ENCODE measurements around the gene SAMD13. TPM values are rescaled to one million over a fixed set of nuclear protein-coding genes. Genes with fewer than 3 reads are reported as not detected.

The SAMD13 gene
- total RNA-seq, 2 experiments from 2014 or later = 1.0 to 1.2 TPM

GRCh38 chr1:84301785-84302385 is 377 bp downstream of the SAMD13 start:
- Mint-ChIP-seq H3K27me3 (peaks cover 3% of the 10 kb centered on the region), H3K4me1 (peaks cover 43% of the 10 kb centered on the region), H3K36me3 (ENCODE audit: low read depth) (peaks cover 1% of the 10 kb centered on the region), H3K4me3 (peak overlapping the region; percentile 64), H3K9me3 (ENCODE audit: low read depth) (peaks cover 1% of the 10 kb centered on the region), H3K27ac (peak overlapping the region; percentile 17)
- POLR2A ChIA-PET = interaction anchor here (0.7 kb wide), 1 partner anchor 123 kb away, joined by 3 read pairs; no protein-coding TSS in a partner anchor
- ATAC-seq = peak; percentile 53
- intact Hi-C loops (cut with DNase I, micrococcal nuclease) = loop anchor here (1.0 to 10.0 kb wide), 5 partner anchors 133 to 450 kb away; partner anchors contain the start of gene CTBS (in 1 of the 2)
- CTCF ChIA-PET = interaction anchor here (0.6 to 2.1 kb wide), 9 partner anchors 9 to 256 kb away, joined by 3 to 7 read pairs (median 3); partner anchors contain the start of gene PRKACB
- DNase-seq = no peak

GRCh38 chr1:84303314-84303830 is 1.9 kb downstream of the SAMD13 start:
- intact Hi-C loops (cut with DNase I, micrococcal nuclease) = loop anchor here (5.0 to 10.0 kb wide), 4 partner anchors 131 to 449 kb away; partner anchors contain the start of gene CTBS (in 1 of the 2)
- ChIA-PET CTCF (interaction anchor here (0.7 to 2.1 kb wide), 5 partner anchors 130 to 1278 kb away, joined by 3 to 7 read pairs (median 4); partner anchors contain the start of gene PRKACB), POLR2A (no interaction called here)
- no peak for DNase-seq
- Mint-ChIP-seq H3K4me3 (peak overlapping the region; percentile 64), H3K9me3 (ENCODE audit: low read depth) (peaks cover 11% of the 10 kb centered on the region), H3K4me1 (peaks cover 43% of the 10 kb centered on the region), H3K27me3 (peaks cover 3% of the 10 kb centered on the region), H3K36me3 (ENCODE audit: low read depth) (peaks cover 10% of the 10 kb centered on the region), H3K27ac (peak overlapping the region; percentile 45)
- no peak for ATAC-seq

GRCh38 chr1:84307398-84307797 is 5.9 kb downstream of the SAMD13 start:
- peaks cover 18% of the 10 kb centered on the region for H3K4me1 Mint-ChIP-seq
- DNase-seq (no peak), ATAC-seq (no peak)
- no peaks in the 10 kb centered on the region for H3K27me3 Mint-ChIP-seq
- CTCF ChIA-PET = interaction anchor here (0.9 kb wide), 1 partner anchor 16 kb away, joined by 3 read pairs; no protein-coding TSS in a partner anchor
- no peak overlapping the region for H3K27ac Mint-ChIP-seq
- intact Hi-C loops (cut with DNase I, micrococcal nuclease) = loop anchor here in 1 of 2 experiments (10.0 kb wide), 1 partner anchor 127 kb away; no protein-coding TSS in a partner anchor
- POLR2A ChIA-PET = no interaction called here
- H3K4me3 Mint-ChIP-seq = no peak overlapping the region
- H3K36me3 Mint-ChIP-seq (ENCODE audit: low read depth) = peaks cover 10% of the 10 kb centered on the region
- peaks cover 11% of the 10 kb centered on the region for H3K9me3 Mint-ChIP-seq (ENCODE audit: low read depth)

- peaks cover 11% of the 10 kb centered on the region for H3K9me3 Mint-ChIP-seq (ENCODE audit: low read depth)
- peaks cover 10% of the 10 kb centered on the region for H3K36me3 Mint-ChIP-seq (ENCODE audit: low read depth)
- H3K27me3 Mint-ChIP-seq = peaks cover 2% of the 10 kb centered on the region
- ChIA-PET POLR2A (no interaction called here), CTCF (interaction anchor here (1.0 to 1.2 kb wide), 2 partner anchors 10 to 452 kb away, joined by 3 to 4 read pairs; partner anchors contain the start of gene SAMD13)
- DNase-seq = no peak
- no peaks in the 10 kb centered on the region for H3K4me1 Mint-ChIP-seq
- no peak overlapping the region for H3K27ac Mint-ChIP-seq
- no peak overlapping the region for H3K4me3 Mint-ChIP-seq
- ATAC-seq = no peak
- intact Hi-C loops (cut with DNase I, micrococcal nuclease) = no loop called here
Observed at GRCh38 chr1:84311296-84311695, 9.8 kb downstream of the SAMD13 start.

GRCh38 chr1:84319662-84320061 is 18.2 kb downstream of the SAMD13 start:
- H3K36me3 Mint-ChIP-seq (ENCODE audit: low read depth) = no peaks in the 10 kb centered on the region
- H3K4me1 Mint-ChIP-seq = no peaks in the 10 kb centered on the region
- ATAC-seq (no peak), DNase-seq (no peak)
- intact Hi-C loops (cut with DNase I, micrococcal nuclease) = no loop called here
- H3K9me3 Mint-ChIP-seq (ENCODE audit: low read depth) = peaks cover 3% of the 10 kb centered on the region
- no peaks in the 10 kb centered on the region for H3K27me3 Mint-ChIP-seq
- CTCF ChIA-PET = no interaction called here
- no peak overlapping the region for H3K4me3 Mint-ChIP-seq
- POLR2A ChIA-PET = no interaction called here
- no peak overlapping the region for H3K27ac Mint-ChIP-seq

- intact Hi-C loops (cut with DNase I, micrococcal nuclease) = no loop called here
- H3K36me3 Mint-ChIP-seq (ENCODE audit: low read depth) = no peaks in the 10 kb centered on the region
- no peaks in the 10 kb centered on the region for H3K4me1 Mint-ChIP-seq
- POLR2A ChIA-PET = no interaction called here
- no peak overlapping the region for H3K27ac Mint-ChIP-seq
- H3K27me3 Mint-ChIP-seq = no peaks in the 10 kb centered on the region
- DNase-seq (no peak), ATAC-seq (no peak)
- no peak overlapping the region for H3K4me3 Mint-ChIP-seq
- no peaks in the 10 kb centered on the region for H3K9me3 Mint-ChIP-seq (ENCODE audit: low read depth)
- CTCF ChIA-PET = interaction anchor here (0.8 to 0.9 kb wide), 2 partner anchors 21 to 186 kb away, joined by 3 read pairs; no protein-coding TSS in a partner anchor
Observed at GRCh38 chr1:84327830-84328229, 26.3 kb downstream of the SAMD13 start.

GRCh38 chr1:84330125-84330984 is 28.8 kb downstream of the SAMD13 start:
- CTCF ChIA-PET = interaction anchor here (1.5 kb wide), 1 partner anchor 14 kb away, joined by 3 read pairs; no protein-coding TSS in a partner anchor
- H3K4me1 Mint-ChIP-seq = no peaks in the 10 kb centered on the region
- intact Hi-C loops (cut with DNase I, micrococcal nuclease) = no loop called here
- no peaks in the 10 kb centered on the region for H3K27me3 Mint-ChIP-seq
- no peak overlapping the region for H3K4me3 Mint-ChIP-seq
- ATAC-seq (no peak), DNase-seq (no peak)
- no peak overlapping the region for H3K27ac Mint-ChIP-seq
- no peaks in the 10 kb centered on the region for H3K9me3 Mint-ChIP-seq (ENCODE audit: low read depth)
- POLR2A ChIA-PET = no interaction called here
- no peaks in the 10 kb centered on the region for H3K36me3 Mint-ChIP-seq (ENCODE audit: low read depth)

- ChIA-PET POLR2A (no interaction called here), CTCF (no interaction called here)
- Mint-ChIP-seq H3K27me3 (peaks cover 10% of the 10 kb centered on the region), H3K27ac (no peak overlapping the region), H3K9me3 (ENCODE audit: low read depth) (peaks cover 17% of the 10 kb centered on the region), H3K36me3 (ENCODE audit: low read depth) (peaks cover 3% of the 10 kb centered on the region), H3K4me3 (no peak overlapping the region), H3K4me1 (no peaks in the 10 kb centered on the region)
- DNase-seq (no peak), ATAC-seq (no peak)
- intact Hi-C loops (cut with DNase I, micrococcal nuclease) = no loop called here
Observed at GRCh38 chr1:84339503-84339902, 38.0 kb downstream of the SAMD13 start.

GRCh38 chr1:84344286-84344685 is 42.8 kb downstream of the SAMD13 start:
- POLR2A ChIA-PET = no interaction called here
- CTCF ChIA-PET = interaction anchor here (1.0 kb wide), 1 partner anchor 14 kb away, joined by 3 read pairs; no protein-coding TSS in a partner anchor
- H3K36me3 Mint-ChIP-seq (ENCODE audit: low read depth) = no peaks in the 10 kb centered on the region

GRCh38 chr1:84345220-84345619 is 43.7 kb downstream of the SAMD13 start:
- no peak overlapping the region for H3K27ac Mint-ChIP-seq
- ChIA-PET CTCF (no interaction called here), POLR2A (no interaction called here)
- no peaks in the 10 kb centered on the region for H3K36me3 Mint-ChIP-seq (ENCODE audit: low read depth)
- ATAC-seq = no peak
- no peak for DNase-seq
- H3K9me3 Mint-ChIP-seq (ENCODE audit: low read depth) = no peaks in the 10 kb centered on the region
- no peaks in the 10 kb centered on the region for H3K4me1 Mint-ChIP-seq
- peaks cover 1% of the 10 kb centered on the region for H3K27me3 Mint-ChIP-seq
- H3K4me3 Mint-ChIP-seq = no peak overlapping the region
- intact Hi-C loops (cut with DNase I, micrococcal nuclease) = no loop called here

More at GRCh38 chr1:84344286-84344685, 42.8 kb downstream of the SAMD13 start:
- intact Hi-C loops (cut with DNase I, micrococcal nuclease) = no loop called here
- DNase-seq = no peak
- no peaks in the 10 kb centered on the region for H3K9me3 Mint-ChIP-seq (ENCODE audit: low read depth)
- no peak overlapping the region for H3K27ac Mint-ChIP-seq
- ATAC-seq = no peak
- H3K4me1 Mint-ChIP-seq = no peaks in the 10 kb centered on the region
- H3K4me3 Mint-ChIP-seq = no peak overlapping the region
- H3K27me3 Mint-ChIP-seq = peaks cover 5% of the 10 kb centered on the region

- H3K9me3 Mint-ChIP-seq (ENCODE audit: low read depth) = no peaks in the 10 kb centered on the region
- no peak for DNase-seq
- POLR2A ChIA-PET = no interaction called here
- no peaks in the 10 kb centered on the region for H3K36me3 Mint-ChIP-seq (ENCODE audit: low read depth)
- no peak for ATAC-seq
- no peak overlapping the region for H3K4me3 Mint-ChIP-seq
- intact Hi-C loops (cut with DNase I, micrococcal nuclease) = no loop called here
- CTCF ChIA-PET = no interaction called here
- no peaks in the 10 kb centered on the region for H3K27me3 Mint-ChIP-seq
- H3K4me1 Mint-ChIP-seq = no peaks in the 10 kb centered on the region
- H3K27ac Mint-ChIP-seq = no peak overlapping the region
Observed at GRCh38 chr1:84347271-84347931, 45.9 kb downstream of the SAMD13 start.

Data from activated CD4-positive, alpha-beta T cell treated with anti-CD3 and anti-CD28 coated beads for 36 hours (primary cell).